ENCODE measurements around the gene ARID2. TPM values are rescaled to one million over a fixed set of nuclear protein-coding genes. Genes with fewer than 3 reads are reported as not detected.

ARID2 gene
- total and polyA plus RNA-seq, 2 of the 13 experiments (the other 11 are each of a cell fraction or from before 2014, with no cell fraction given) = 15.9 to 22.2 TPM

- 94% methylated on average over 1 of the region's 1 CpG for WGBS (ENCODE audit: low lambda C conversion rate)
- Histone ChIP-seq H3K79me2 (ENCODE audit: insufficient read depth, low read length) (no peaks in the 10 kb centered on the region), H2AFZ (ENCODE audit: low read length) (no peak overlapping the region), H3K9ac (ENCODE audit: insufficient read depth, low read depth, low read length) (no peak overlapping the region), H3K4me2 (ENCODE audit: low read depth, low read length) (no peak overlapping the region), H3K36me3 (replicated peaks in 1 of 2; ENCODE audit: control insufficient read depth in 1 of 2, insufficient read depth in 2 of 2, low read length in 2 of 2) (peaks cover 7 to 23% of the 10 kb centered on the region in 2 experiments; a peak in 4 of 5 replicates), H3K4me3 (replicated peaks in 1 of 3; ENCODE audit: insufficient read depth in 1 of 3, low read depth in 2 of 3, low read length in 3 of 3) (no peak overlapping the region), H3K27me3 (ENCODE audit: control insufficient read depth in 1 of 2, insufficient read depth in 2 of 2, low read length in 2 of 2) (no peaks in the 10 kb centered on the region), H3K27ac (ENCODE audit: extremely low read length, insufficient read depth, low read length) (no peak overlapping the region), H3K9me3 (ENCODE audit: low read length) (no peaks in the 10 kb centered on the region), H3K4me1 (ENCODE audit: insufficient read depth, low read length) (peaks cover 11% of the 10 kb centered on the region), H4K20me1 (ENCODE audit: insufficient read depth, low read length) (no peaks in the 10 kb centered on the region)
- DNase-seq (ENCODE audit: low spot score) (no peak), ATAC-seq (no peak), FAIRE-seq (no peak)
- TF ChIP-seq HOXA9 (CRISPR knock-in tag; IDR thresholded peaks at IDR 0.05; ENCODE audit: borderline replicate concordance) = no peak
- no peak for TF ChIP-seq MEF2D (CRISPR knock-in tag; IDR thresholded peaks at IDR 0.05)
- TF ChIP-seq JDP2 (CRISPR knock-in tag; IDR thresholded peaks at IDR 0.05; ENCODE audit: borderline replicate concordance) = no peak
- CTCF ChIA-PET (ENCODE audit: low intra/inter-chr PET ratio, low total read pairs) = no interaction called here
- in situ Hi-C loops (cut with HindIII; ENCODE audit: extremely low pct_ligation_motif_present, low pct_unique_long_range_greater_than_20kb) = no loop called here
- no TSS peak for BruUV-seq (replicated peaks)
- POLR2A ChIA-PET = no interaction called here
- intact Hi-C loops (cut with micrococcal nuclease; ENCODE audit: unreplicated experiment) = loop anchor here (10.0 kb wide), 1 partner anchor 70 kb away; no protein-coding TSS in a partner anchor
Observed at GRCh38 chr12:45834809-45835208, 105.3 kb downstream of the ARID2 start.

- WGBS (ENCODE audit: low lambda C conversion rate) = 97% methylated on average over 1 of the region's 1 CpG
- H3K4me2 ChIP-seq (ENCODE audit: low read depth, low read length) = no peak overlapping the region
- no peaks in the 10 kb centered on the region for H4K20me1 ChIP-seq (ENCODE audit: insufficient read depth, low read length)
- H3K27me3 ChIP-seq (ENCODE audit: control insufficient read depth in 1 of 2, insufficient read depth in 2 of 2, low read length in 2 of 2) = no peaks in the 10 kb centered on the region
- no peak overlapping the region for H3K4me3 ChIP-seq (replicated peaks in 1 of 3; ENCODE audit: insufficient read depth in 1 of 3, low read depth in 2 of 3, low read length in 3 of 3)
- H3K36me3 ChIP-seq (replicated peaks in 1 of 2; ENCODE audit: control insufficient read depth in 1 of 2, insufficient read depth in 2 of 2, low read length in 2 of 2) = peaks cover 7 to 40% of the 10 kb centered on the region in 2 experiments; a peak in 4 of 5 replicates
- no peak for DNase-seq (ENCODE audit: low spot score)
- H3K9me3 ChIP-seq (ENCODE audit: low read length) = no peaks in the 10 kb centered on the region
- no peak for FAIRE-seq
- POLR2A ChIA-PET = no interaction called here
- no peak overlapping the region for H3K27ac ChIP-seq (ENCODE audit: extremely low read length, insufficient read depth, low read length)
- in situ Hi-C loops (cut with HindIII; ENCODE audit: extremely low pct_ligation_motif_present, low pct_unique_long_range_greater_than_20kb) = no loop called here
- H3K9ac ChIP-seq (ENCODE audit: insufficient read depth, low read depth, low read length) = no peak overlapping the region
- ATAC-seq = no peak
- no TSS peak for BruUV-seq (replicated peaks)
- CTCF ChIA-PET (ENCODE audit: low intra/inter-chr PET ratio, low total read pairs) = no interaction called here
- no peak overlapping the region for H2AFZ ChIP-seq (ENCODE audit: low read length)
- no peaks in the 10 kb centered on the region for H3K4me1 ChIP-seq (ENCODE audit: insufficient read depth, low read length)
- intact Hi-C loops (cut with micrococcal nuclease; ENCODE audit: unreplicated experiment) = loop anchor here (10.0 kb wide), 1 partner anchor 75 kb away; no protein-coding TSS in a partner anchor
- TF ChIP-seq ZNF367 (CRISPR knock-in tag; IDR thresholded peaks at IDR 0.05; ENCODE audit: borderline replicate concordance) (no peak), ZNF33A (CRISPR knock-in tag; IDR thresholded peaks at IDR 0.05; ENCODE audit: borderline replicate concordance) (no peak), ZSCAN31 (CRISPR knock-in tag; IDR thresholded peaks at IDR 0.05; ENCODE audit: low read depth) (no peak), FOSL2 (CRISPR knock-in tag; IDR thresholded peaks at IDR 0.05) (no peak)
- TF ChIP-seq, protein P1, sequence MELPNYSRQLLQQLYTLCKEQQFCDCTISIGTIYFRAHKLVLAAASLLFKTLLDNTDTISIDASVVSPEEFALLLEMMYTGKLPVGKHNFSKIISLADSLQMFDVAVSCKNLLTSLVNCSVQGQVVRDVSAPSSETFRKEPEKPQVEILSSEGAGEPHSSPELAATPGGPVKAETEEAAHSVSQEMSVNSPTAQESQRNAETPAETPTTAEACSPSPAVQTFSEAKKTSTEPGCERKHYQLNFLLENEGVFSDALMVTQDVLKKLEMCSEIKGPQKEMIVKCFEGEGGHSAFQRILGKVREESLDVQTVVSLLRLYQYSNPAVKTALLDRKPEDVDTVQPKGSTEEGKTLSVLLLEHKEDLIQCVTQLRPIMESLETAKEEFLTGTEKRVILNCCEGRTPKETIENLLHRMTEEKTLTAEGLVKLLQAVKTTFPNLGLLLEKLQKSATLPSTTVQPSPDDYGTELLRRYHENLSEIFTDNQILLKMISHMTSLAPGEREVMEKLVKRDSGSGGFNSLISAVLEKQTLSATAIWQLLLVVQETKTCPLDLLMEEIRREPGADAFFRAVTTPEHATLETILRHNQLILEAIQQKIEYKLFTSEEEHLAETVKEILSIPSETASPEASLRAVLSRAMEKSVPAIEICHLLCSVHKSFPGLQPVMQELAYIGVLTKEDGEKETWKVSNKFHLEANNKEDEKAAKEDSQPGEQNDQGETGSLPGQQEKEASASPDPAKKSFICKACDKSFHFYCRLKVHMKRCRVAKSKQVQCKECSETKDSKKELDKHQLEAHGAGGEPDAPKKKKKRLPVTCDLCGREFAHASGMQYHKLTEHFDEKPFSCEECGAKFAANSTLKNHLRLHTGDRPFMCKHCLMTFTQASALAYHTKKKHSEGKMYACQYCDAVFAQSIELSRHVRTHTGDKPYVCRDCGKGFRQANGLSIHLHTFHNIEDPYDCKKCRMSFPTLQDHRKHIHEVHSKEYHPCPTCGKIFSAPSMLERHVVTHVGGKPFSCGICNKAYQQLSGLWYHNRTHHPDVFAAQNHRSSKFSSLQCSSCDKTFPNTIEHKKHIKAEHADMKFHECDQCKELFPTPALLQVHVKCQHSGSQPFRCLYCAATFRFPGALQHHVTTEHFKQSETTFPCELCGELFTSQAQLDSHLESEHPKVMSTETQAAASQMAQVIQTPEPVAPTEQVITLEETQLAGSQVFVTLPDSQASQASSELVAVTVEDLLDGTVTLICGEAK (IDR thresholded peaks at IDR 0.05) = no peak
- TF ChIP-seq, protein P1 (CRISPR knock-in tag; IDR thresholded peaks at IDR 0.05) = no peak
- H3K79me2 ChIP-seq (ENCODE audit: insufficient read depth, low read length) = no peaks in the 10 kb centered on the region
Observed at GRCh38 chr12:45839917-45840316, 110.4 kb downstream of the ARID2 start.

Data from HepG2 (cell line).